DOHH2 (cell line): ENCODE results near the gene SLC12A7.
"Not testable (repeated sequence)": the region's sequence is repeated elsewhere in the genome, so short reads cannot be mapped to it uniquely, and the experiment has no call there.

Experiments
- EZH2phosphoT487 ChIP-seq: fragments of 200-600 bp; sonication (generic); IDR thresholded peaks from 2 replicates; pipeline ENCODE4 v1.6.1; 2017; ENCODE audit warnings: borderline replicate concordance, mild to moderate bottlenecking, antibody characterized with exemption, low read length, moderate library complexity, mixed read lengths
- TF ChIP-seq, protein P1 (sequence below): fragments of 200-600 bp; sonication (generic); IDR thresholded peaks from one replicate; pipeline ENCODE4 v1.5.1; 2014; ENCODE audit warnings: antibody characterized with exemption, mild to moderate bottlenecking, low read depth, low read length; ENCODE audit not compliant: poor library complexity, severe bottlenecking

DNA sequence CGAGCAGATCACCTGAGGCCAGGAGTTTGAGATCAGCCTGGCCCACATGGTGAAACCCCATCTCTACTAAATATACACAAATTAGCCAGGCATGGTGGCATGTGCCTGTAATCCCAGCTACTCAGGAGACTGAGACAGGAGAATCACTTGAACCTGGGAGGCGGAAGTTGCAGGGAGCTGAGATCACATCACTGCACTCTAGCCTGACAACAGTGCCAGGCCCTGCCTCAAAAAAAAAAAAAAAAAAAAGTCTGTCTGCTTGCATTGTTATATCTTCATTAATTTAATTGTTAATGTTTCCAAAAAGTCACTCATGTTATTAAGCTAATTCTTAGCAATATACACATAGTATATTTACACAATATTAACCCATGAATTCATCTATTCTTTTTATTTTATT, 13.8 kb upstream of the SLC12A7 start:
- TF ChIP-seq, protein P1, sequence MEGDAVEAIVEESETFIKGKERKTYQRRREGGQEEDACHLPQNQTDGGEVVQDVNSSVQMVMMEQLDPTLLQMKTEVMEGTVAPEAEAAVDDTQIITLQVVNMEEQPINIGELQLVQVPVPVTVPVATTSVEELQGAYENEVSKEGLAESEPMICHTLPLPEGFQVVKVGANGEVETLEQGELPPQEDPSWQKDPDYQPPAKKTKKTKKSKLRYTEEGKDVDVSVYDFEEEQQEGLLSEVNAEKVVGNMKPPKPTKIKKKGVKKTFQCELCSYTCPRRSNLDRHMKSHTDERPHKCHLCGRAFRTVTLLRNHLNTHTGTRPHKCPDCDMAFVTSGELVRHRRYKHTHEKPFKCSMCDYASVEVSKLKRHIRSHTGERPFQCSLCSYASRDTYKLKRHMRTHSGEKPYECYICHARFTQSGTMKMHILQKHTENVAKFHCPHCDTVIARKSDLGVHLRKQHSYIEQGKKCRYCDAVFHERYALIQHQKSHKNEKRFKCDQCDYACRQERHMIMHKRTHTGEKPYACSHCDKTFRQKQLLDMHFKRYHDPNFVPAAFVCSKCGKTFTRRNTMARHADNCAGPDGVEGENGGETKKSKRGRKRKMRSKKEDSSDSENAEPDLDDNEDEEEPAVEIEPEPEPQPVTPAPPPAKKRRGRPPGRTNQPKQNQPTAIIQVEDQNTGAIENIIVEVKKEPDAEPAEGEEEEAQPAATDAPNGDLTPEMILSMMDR = not testable (repeated sequence)
- not testable (repeated sequence) for TF ChIP-seq EZH2phosphoT487
